NCI-H2227 (cell line): ENCODE results near the gene REN.

Experiments
- DNase-seq: peaks from one replicate; lab custom pipeline; 2025; ENCODE audit not compliant: unreplicated experiment; lab: John Stamatoyannopoulos, UW

Gene REN

DNA sequence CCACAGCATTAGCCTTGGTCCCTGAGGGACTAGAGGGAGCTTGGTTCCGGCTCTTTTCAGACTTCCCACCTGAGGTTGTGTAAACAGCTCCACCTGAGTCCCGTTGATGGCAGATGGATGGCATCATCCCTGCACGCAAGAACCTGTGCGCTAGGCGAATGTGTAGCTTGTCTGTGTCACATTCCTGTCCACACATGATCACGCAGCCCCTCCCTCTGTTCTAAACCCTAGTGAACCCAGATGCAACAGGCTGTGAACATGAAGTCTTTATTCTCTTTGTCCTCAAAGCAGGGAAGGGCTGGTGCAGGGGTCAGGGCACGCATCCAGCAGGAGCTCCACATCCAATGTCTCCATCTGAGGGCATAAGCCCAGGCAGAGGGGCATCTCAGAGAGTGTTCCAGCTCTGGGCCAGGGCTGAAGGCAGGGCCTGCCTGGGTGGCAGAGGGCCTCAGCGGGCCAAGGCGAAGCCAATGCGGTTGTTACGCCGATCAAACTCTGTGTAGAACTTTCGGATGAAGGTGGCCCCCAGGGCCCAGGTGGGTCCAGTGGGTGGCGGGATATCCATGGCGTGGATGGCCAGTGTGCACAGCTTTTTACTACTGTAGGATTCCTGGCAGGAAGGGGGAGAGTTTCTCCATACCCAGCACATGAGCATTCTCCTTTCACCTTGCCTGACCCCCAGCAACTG lies 11.4 kb downstream of the REN start:
- DNase-seq: no peak

DNA sequence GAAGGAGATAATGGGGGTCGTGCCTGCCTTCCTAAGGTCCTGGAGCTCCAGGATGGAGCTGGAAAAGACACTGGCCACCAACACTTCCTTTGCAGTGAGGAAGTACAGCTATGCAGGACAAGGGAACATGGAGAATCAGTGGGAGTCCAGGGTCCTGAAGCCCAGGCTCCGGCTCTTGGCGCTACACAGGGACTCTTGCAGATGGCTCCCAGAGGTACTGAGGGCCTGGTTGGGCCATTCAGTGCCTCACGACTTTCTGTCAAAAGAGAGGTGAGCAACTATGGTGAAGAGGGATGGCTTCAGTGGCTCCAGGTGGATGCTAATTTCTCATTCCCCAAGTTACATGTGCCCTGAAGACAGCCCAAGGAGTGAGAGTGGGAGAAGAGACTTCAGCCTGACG lies 12.5 kb downstream of the REN start:
- DNase-seq: no peak

DNA sequence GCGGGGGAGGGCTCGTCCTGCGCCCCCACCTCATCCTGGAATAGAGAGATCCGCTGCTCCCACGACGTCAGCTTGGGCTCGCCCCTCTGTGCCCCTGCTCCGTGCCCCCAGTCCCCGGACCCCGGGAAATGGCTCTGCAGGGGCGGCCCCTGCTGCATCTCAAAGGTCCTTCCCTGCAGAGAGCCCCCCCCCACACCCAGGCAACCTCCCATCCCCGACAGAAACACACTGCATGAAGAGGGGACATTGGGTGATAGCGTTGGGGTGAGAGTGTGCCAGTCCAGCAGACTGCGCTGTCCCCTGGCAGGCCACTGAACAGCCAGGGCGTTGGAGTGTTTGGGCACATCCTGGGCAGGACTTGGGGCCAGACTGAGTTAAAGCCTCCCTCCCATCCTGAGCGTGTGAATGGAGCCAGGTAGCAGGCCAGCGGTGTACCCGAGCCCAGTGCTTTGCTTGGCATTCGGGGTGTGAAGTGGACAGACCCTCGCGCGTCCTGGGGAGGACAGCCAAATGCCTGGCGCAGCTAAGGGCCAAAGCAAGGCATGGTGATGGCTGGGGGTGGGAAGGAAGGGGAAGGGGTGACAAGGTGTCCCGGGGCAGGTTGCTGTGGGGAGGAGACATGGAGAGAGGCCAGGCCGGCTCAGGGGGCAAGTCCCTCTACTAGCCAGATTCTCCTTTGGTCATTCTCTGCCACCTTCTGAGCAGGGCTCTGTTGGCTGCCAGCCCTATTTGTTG lies 13.7 kb downstream of the REN start:
- DNase-seq: no peak

- peak; percentile 86 for DNase-seq
These were observed 14.4 kb downstream of the REN start, which contains the start of gene ETNK2 for GRCh38 chr1:204151552-204152309. TSS of gene ETNK2 (minus strand) at chr1:204152044. CDS start at chr1:204151852, 192 bp downstream.

DNA sequence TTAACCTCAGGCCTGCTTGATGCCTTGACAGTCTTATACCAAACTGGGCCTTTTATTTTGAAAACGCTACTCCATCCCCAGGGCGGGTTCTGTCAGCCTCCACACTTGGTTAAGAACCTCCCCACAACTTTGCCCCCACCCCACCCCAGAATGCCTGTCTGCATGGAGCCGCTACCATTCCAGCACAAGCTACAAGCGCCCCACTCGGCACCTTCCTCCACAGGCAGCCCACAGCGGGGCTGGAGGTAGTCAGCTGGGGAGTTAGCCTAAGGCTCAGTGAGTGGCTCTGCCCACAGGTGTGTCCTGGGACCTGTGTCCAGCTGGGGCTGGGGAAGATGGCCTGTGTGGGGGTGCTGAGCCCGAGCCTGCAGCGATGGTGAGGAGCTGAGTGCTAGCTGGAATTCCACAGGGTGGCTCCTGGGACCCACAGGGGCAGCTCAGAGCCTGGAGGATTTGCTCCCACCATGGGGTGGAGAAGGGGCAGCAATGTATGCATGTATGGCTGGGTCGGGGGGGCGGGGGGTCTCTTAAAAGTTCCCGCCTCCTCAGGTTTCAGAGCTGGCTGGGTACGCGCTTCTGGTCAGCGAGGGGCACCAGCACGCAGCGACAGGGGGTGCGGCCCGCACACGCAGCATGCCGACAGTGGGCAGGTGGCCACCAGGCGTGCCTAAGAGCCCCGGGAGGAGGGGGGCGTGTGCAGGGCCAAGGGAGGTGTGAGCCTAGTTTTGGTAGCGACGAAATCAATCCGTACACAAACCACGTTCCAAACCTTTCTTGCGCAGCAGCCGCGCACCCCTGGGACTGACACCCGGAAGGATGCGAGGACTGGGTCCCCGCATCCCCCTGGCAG lies 15.2 kb downstream of the REN start:
- peak; percentile 48 for DNase-seq

GRCh38 chr1:204149635-204150565 lies 16.2 kb downstream of the REN start:
- DNase-seq: no peak

GRCh38 chr1:204149107-204149506 lies 17.0 kb downstream of the REN start:
- DNase-seq: no peak

- no peak for DNase-seq
These were observed 18.4 kb downstream of the REN start for GRCh38 chr1:204147406-204148383.

- no peak for DNase-seq
These were observed 19.2 kb downstream of the REN start for GRCh38 chr1:204146965-204147364.

GRCh38 chr1:204146309-204146708 lies 19.8 kb downstream of the REN start:
- DNase-seq: no peak

DNA sequence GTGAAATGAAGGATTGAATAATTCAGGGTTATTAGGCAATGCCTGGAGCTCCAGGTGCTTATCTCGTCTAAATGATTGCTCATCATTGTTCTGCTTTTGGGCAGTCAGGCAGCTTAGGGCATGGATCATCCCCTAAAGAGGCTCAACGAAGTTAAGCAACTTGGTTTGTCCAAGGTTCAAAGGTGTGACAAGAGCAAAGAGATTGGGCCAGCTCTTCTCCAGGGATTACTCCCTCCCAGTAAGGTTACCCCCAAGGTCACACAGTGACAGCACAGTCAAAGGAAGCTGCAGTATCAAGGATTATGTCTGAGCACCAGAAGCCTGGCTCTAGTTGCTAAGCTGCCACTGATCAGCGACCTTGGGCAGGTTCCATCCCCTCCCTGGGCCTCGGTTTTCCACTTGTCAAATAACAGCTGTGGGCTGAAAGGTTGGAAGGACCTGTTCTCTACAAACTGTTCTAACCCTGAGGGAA lies 21.1 kb downstream of the REN start:
- DNase-seq: no peak

GRCh38 chr1:204143276-204144041 lies 22.7 kb downstream of the REN start:
- no peak for DNase-seq

DNA sequence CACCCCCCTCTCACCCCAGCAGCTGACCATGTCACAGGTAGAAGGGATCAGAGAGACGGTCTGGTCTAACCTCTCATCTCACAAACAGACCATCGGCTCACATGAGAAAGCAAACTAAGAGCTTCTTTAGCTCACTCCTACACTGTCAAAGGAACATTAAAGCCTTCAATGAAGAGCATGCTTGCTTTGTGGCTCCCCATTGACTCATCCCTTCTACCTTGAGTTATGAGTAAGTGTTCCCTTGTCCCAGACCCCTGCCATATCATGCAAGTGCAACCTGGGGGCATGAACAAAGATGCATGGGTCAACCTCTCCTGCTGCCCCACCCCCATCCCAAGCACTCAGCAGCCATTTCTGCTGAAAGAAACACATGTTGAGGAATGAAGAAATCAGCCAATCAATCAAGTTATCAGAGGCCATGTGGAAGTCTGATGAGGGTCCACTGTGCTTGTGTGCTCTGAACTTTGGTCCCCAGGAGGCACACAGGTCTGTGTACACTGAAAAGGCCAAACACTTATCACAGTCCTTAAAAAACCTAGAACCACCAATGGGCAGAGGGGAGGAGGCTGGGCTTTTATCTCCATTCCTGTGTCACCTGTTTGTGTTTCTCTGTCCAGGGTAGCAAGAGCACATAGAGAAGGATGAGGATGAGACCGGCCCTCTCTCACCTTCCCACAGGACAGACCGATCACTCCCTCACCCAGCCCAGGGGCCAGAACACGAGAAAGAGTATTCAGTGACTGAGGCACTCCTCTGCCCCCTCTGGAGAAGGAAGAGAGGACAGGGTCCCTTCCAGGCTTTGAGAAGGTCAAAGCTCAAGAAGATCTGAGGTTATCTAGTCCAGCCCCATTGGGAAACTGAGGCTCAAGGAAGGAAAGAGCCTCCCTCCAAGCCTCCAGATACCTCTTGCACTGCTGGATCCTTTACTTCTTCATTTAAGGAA lies 23.8 kb downstream of the REN start:
- no peak for DNase-seq

- DNase-seq: no peak
These were observed 25.0 kb downstream of the REN start for GRCh38 chr1:204141131-204141530.

DNA sequence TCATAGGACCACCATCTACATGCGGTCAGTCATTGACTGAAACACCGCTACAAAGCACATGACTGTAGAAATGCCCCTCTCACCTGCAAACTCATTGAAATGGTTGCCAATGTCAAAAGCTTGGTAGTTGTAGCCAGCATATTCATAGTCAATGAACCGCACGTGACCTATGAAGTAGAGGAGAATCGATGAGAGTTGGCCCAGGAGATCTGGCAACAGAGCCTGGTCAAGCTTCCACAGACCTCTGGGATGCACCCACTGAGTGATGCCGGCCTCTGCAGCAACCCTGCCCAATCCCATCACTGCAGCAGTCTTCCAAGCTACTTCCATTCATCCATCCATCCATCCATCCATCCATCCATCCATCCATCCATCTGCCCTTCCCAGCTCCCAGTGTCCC lies 26.2 kb downstream of the REN start:
- no peak for DNase-seq

DNA sequence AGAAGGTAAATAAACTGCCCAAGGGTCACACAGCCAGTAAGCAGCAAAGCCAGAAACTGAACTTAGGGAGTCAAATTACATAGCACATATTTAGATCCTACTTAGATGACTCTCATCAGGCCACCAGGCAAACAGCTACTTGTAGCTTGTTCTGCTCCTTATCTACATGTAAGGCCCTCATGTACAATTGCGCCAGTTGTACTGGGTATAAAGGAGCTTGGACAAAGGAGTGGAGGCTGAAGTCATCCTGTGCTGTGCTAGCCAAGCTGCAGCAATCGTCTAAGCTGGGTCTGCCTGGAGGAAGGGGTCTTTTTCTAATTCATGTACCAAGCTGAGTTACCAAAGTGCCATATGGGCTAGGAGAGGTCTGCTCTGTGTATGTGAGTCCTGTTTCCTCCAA lies 27.0 kb downstream of the REN start:
- no peak for DNase-seq

GRCh38 chr1:204136814-204137213 lies 29.3 kb downstream of the REN start:
- DNase-seq: no peak
